ENCODE data around the gene SH2D3C. TPM values are rescaled to one million over a fixed set of nuclear protein-coding genes. Genes with fewer than 3 reads are reported as not detected.

The SH2D3C gene
- total and polyA plus RNA-seq, 7 donors, result 1.4 to 11.3 (median 5.0) TPM

- DNase-seq, result no peak
- Histone ChIP-seq H3K4me1 (peaks cover 0 to 37% (median 31%) of the 10 kb centered on the region in 4 donors), H3K27me3 (no peaks in the 10 kb centered on the region), H3K4me3 (no peak overlapping the region), H3K9me3 (no peaks in the 10 kb centered on the region), H3K27ac (no peak overlapping the region), H3K36me3 (peaks cover 27 to 56% (median 47%) of the 10 kb centered on the region in 4 donors)
- no peak for TF ChIP-seq CTCF (IDR thresholded peaks at IDR 0.05)
- no peak for TF ChIP-seq POLR2A (IDR thresholded peaks at IDR 0.05)
- no peak for TF ChIP-seq EP300 (IDR thresholded peaks at IDR 0.05)
- TF ChIP-seq POLR2AphosphoS5 (IDR thresholded peaks at IDR 0.05), result no peak
- WGBS, 2 donors, result 89 to 91% methylated on average over 25 of the region's 25 CpGs
- intact Hi-C loops (cut with DNase I), result loop anchor here (5.0 kb wide), 2 partner anchors 128 to 177 kb away; partner anchors contain the start of genes ST6GALNAC4 and STXBP1
Measured at GRCh38 chr9:127789179-127789578, 10.7 kb upstream of the SH2D3C start.

- WGBS, 2 donors, result 91 to 92% methylated on average over 26 of the region's 26 CpGs
- Histone ChIP-seq H3K4me1 (peaks cover 0 to 38% (median 31%) of the 10 kb centered on the region in 4 donors), H3K27ac (no peak overlapping the region)
Measured at GRCh38 chr9:127788337-127789011, 10.0 kb upstream of the SH2D3C start.

GRCh38 chr9:127786773-127787104, 8.3 kb upstream of the SH2D3C start:
- peaks cover 0 to 38% (median 31%) of the 10 kb centered on the region in 4 donors for H3K4me1 ChIP-seq
- H3K27ac ChIP-seq, result peak overlapping the region; percentile 96 to 99 (median 96)
- H3K9me3 ChIP-seq, result no peaks in the 10 kb centered on the region
- peaks cover 27 to 48% (median 42%) of the 10 kb centered on the region in 4 donors for H3K36me3 ChIP-seq
- TF ChIP-seq CTCF (IDR thresholded peaks at IDR 0.05), result peak in 2 of 4 experiments; percentile 21 to 24
- TF ChIP-seq EP300 (IDR thresholded peaks at IDR 0.05), result no peak
- 1% methylated on average over 12 of the region's 12 CpGs for WGBS, 2 donors
- no peaks in the 10 kb centered on the region for H3K27me3 ChIP-seq
- intact Hi-C loops (cut with DNase I), result loop anchor here (5.0 kb wide), 2 partner anchors 131 to 174 kb away; partner anchors contain the start of genes ST6GALNAC4 and STXBP1
- H3K4me3 ChIP-seq, result peak overlapping the region; percentile 93 to 100 (median 96)
- no peak for DNase-seq

More at GRCh38 chr9:127788337-127789011, 10.0 kb upstream of the SH2D3C start:
- no peak for DNase-seq
- no peaks in the 10 kb centered on the region for H3K9me3 ChIP-seq
- peaks cover 27 to 56% (median 47%) of the 10 kb centered on the region in 4 donors for H3K36me3 ChIP-seq
- intact Hi-C loops (cut with DNase I), result loop anchor here (5.0 kb wide), 2 partner anchors 129 to 176 kb away; partner anchors contain the start of genes ST6GALNAC4 and STXBP1
- TF ChIP-seq EP300 (IDR thresholded peaks at IDR 0.05) (no peak), POLR2AphosphoS5 (IDR thresholded peaks at IDR 0.05) (no peak), POLR2A (IDR thresholded peaks at IDR 0.05) (no peak)
- H3K27me3 ChIP-seq, result no peaks in the 10 kb centered on the region
- H3K4me3 ChIP-seq, result no peak overlapping the region

GRCh38 chr9:127785933-127786772, 7.7 kb upstream of the SH2D3C start, which contains the start of gene CDK9:
CDK9 (plus strand) TSS chr9:127786034; CDS start chr9:127786149, 115 bp downstream.
- H3K36me3 ChIP-seq, result peaks cover 27 to 42% (median 36%) of the 10 kb centered on the region in 4 donors
- no peaks in the 10 kb centered on the region for H3K9me3 ChIP-seq
- intact Hi-C loops (cut with DNase I), result loop anchor here (1.0 to 5.0 kb wide), 6 partner anchors 15 to 174 kb away; partner anchors contain the start of genes FPGS, ST6GALNAC4, STXBP1 and TOR2A
- H3K27ac ChIP-seq, result peak within 1 kb of the TSS; percentile 96 to 99 (median 96)
- peaks cover 0 to 38% (median 31%) of the 10 kb centered on the region in 4 donors for H3K4me1 ChIP-seq
- peak in 1 of 2 donors; percentile 47 for TF ChIP-seq POLR2A (IDR thresholded peaks at IDR 0.05)
- no peak for TF ChIP-seq CTCF (IDR thresholded peaks at IDR 0.05)
- peak; percentile 68 to 92 (median 80) for TF ChIP-seq POLR2AphosphoS5 (IDR thresholded peaks at IDR 0.05)
- no peak for TF ChIP-seq EP300 (IDR thresholded peaks at IDR 0.05)
- peak within 1 kb of the TSS; percentile 93 to 100 (median 96) for H3K4me3 ChIP-seq
- WGBS, 2 donors, result 0 to 1% methylated on average over 75 of the region's 75 CpGs
- DNase-seq, result peak; percentile 96
- no peaks in the 10 kb centered on the region for H3K27me3 ChIP-seq

Data from sigmoid colon (tissue), 7 donors.